Suprapubic skin (tissue), 4 donors: ENCODE data around the gene DLGAP4.

ENCODE experiments used
- CTCF ChIP-seq, 2 donors: fragments of 200-600 bp in 1 of 2; fragments of 450-650 bp in 1 of 2; sonication (generic) in 1 of 2; IDR thresholded peaks; one replicate each; pipeline ENCODE4 v1.5.1; 2016 to 2019; ENCODE audit warnings: antibody characterized with exemption in 2 of 2, mild to moderate bottlenecking in 1 of 2, moderate library complexity in 1 of 2
- EP300 ChIP-seq: sonication (generic); formaldehyde crosslinking; IDR thresholded peaks from one replicate; pipeline ENCODE4 v1.6.1; 2017; ENCODE audit warnings: antibody characterized with exemption
- POLR2A ChIP-seq, 2 donors: fragments of 450-650 bp; IDR thresholded peaks; one replicate each; pipeline ENCODE4 v1.6.1; 2017; ENCODE audit warnings: antibody characterized with exemption in 2 of 2, mild to moderate bottlenecking in 2 of 2, moderate library complexity in 2 of 2
- POLR2AphosphoS5 ChIP-seq, 3 donors: sonication (generic); formaldehyde crosslinking; IDR thresholded peaks; one replicate each; pipeline ENCODE4 v1.6.1; 2017; ENCODE audit warnings: antibody characterized with exemption in 3 of 3

GRCh38 chr20:36447101-36447500 is 141.0 kb downstream of the DLGAP4 start:
- TF ChIP-seq CTCF (IDR thresholded peaks at IDR 0.05) (no peak), EP300 (no peak), POLR2A (IDR thresholded peaks at IDR 0.05) (no peak), POLR2AphosphoS5 (IDR thresholded peaks at IDR 0.05) (no peak)
